Uterus (tissue), 4 donors: ENCODE data around the gene CELSR1. TPM values are rescaled to one million over a fixed set of nuclear protein-coding genes. Genes with fewer than 3 reads are reported as not detected.

Experiments
- DNase-seq, 2 donors: peaks; one replicate each; pipeline ENCODE4 v3.0.0-alpha.2; 2019 to 2020
- H3K27ac ChIP-seq, 2 donors: fragments of 200-600 bp; sonication (generic); 1 replicate in 1 of 2; 2 replicates in 1 of 2; pipeline ENCODE4 v1.5.1; 2016 to 2018
- H3K27me3 ChIP-seq, 2 donors: fragments of 200-600 bp; sonication (generic); one replicate each; pipeline ENCODE4 v1.5.1; 2018 to 2019; ENCODE audit warnings: control low read depth in 1 of 2
- H3K36me3 ChIP-seq, 2 donors: fragments of 200-600 bp; sonication (generic); one replicate each; pipeline ENCODE4 v1.5.1; 2019; ENCODE audit warnings: control low read depth in 1 of 2
- H3K4me1 ChIP-seq, 2 donors: fragments of 200-600 bp; sonication (generic); one replicate each; pipeline ENCODE4 v1.5.1; 2018 to 2019; ENCODE audit warnings: control low read depth in 1 of 2
- H3K4me3 ChIP-seq, 2 donors: fragments of 200-600 bp; sonication (generic); 1 replicate in 1 of 2; 2 replicates in 1 of 2; pipeline ENCODE4 v1.5.1; 2018 to 2019; ENCODE audit warnings: mild to moderate bottlenecking in 1 of 2
- H3K9me3 ChIP-seq, 2 donors: fragments of 200-600 bp; sonication (generic); one replicate each; pipeline ENCODE4 v1.5.1; 2019; ENCODE audit warnings: control low read depth in 1 of 2
- POLR2A ChIP-seq, 2 donors: fragments of 450-650 bp; IDR thresholded peaks; one replicate each; pipeline ENCODE4 v1.6.1; 2016; ENCODE audit warnings: antibody characterized with exemption in 2 of 2, mild to moderate bottlenecking in 1 of 2, moderate library complexity in 1 of 2
- intact Hi-C: fragments of 100-400 bp; cut with DNase I; formaldehyde crosslinking; loops from one replicate; pipeline ENCODE4 v1.15.1; 2023; ENCODE audit warnings: low total_unique reads
- total RNA-seq, 4 donors: library from RNA; depleted of rRNA in 3 of 4; stranded (reverse); fragments of >200 nt in 3 of 4; gene quantifications; one replicate each; pipeline versions ENCODE4 v1.1.0 to v1.2.4, GENCODE V29; 2014 to 2023
- TF ChIP-seq, protein P1 (sequence below), 4 experiments: fragments of 200-600 bp in 2 of 4; fragments of 450-650 bp in 2 of 4; sonication (generic) in 2 of 4; IDR thresholded peaks; one replicate each; pipeline ENCODE4 v1.5.1; 2016 to 2019; ENCODE audit warnings: antibody characterized with exemption in 4 of 4, mild to moderate bottlenecking in 2 of 4, moderate library complexity in 1 of 4
- donor health status: DM: yes; HTN: yes; CAD: no.

Gene CELSR1
- total RNA-seq, 4 donors from 2014 or later = 1.5 to 15.8 (median 8.4) TPM

DNA sequence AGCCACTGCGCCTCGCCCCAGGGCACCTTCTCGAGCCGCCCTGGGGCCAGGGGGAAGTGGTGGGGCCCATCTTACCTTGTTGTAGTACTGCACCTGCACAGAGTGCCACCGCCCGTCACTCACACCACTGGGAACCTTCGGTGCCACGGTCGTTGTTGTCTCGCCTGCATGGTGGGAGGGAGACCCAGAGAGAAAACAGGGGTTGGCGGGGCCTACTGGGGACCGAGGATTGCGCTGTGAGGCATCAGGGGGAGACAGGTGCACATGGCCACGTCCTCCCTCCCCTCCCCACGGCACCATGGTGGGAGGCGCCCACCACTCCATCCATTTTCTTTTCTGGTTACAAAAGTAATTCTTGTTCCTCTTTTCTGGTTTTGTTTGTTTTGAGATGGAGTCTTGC, 104.1 kb downstream of the CELSR1 start:
- Histone ChIP-seq H3K36me3 (no peaks in the 10 kb centered on the region), H3K4me3 (no peak overlapping the region), H3K9me3 (no peaks in the 10 kb centered on the region), H3K27ac (no peak overlapping the region), H3K27me3 (no peaks in the 10 kb centered on the region), H3K4me1 (no peaks in the 10 kb centered on the region)
- DNase-seq = no peak
- TF ChIP-seq POLR2A (IDR thresholded peaks at IDR 0.05) = no peak
- TF ChIP-seq, protein P1, sequence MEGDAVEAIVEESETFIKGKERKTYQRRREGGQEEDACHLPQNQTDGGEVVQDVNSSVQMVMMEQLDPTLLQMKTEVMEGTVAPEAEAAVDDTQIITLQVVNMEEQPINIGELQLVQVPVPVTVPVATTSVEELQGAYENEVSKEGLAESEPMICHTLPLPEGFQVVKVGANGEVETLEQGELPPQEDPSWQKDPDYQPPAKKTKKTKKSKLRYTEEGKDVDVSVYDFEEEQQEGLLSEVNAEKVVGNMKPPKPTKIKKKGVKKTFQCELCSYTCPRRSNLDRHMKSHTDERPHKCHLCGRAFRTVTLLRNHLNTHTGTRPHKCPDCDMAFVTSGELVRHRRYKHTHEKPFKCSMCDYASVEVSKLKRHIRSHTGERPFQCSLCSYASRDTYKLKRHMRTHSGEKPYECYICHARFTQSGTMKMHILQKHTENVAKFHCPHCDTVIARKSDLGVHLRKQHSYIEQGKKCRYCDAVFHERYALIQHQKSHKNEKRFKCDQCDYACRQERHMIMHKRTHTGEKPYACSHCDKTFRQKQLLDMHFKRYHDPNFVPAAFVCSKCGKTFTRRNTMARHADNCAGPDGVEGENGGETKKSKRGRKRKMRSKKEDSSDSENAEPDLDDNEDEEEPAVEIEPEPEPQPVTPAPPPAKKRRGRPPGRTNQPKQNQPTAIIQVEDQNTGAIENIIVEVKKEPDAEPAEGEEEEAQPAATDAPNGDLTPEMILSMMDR (IDR thresholded peaks at IDR 0.05) = no peak
- intact Hi-C loops = no loop called here

DNA sequence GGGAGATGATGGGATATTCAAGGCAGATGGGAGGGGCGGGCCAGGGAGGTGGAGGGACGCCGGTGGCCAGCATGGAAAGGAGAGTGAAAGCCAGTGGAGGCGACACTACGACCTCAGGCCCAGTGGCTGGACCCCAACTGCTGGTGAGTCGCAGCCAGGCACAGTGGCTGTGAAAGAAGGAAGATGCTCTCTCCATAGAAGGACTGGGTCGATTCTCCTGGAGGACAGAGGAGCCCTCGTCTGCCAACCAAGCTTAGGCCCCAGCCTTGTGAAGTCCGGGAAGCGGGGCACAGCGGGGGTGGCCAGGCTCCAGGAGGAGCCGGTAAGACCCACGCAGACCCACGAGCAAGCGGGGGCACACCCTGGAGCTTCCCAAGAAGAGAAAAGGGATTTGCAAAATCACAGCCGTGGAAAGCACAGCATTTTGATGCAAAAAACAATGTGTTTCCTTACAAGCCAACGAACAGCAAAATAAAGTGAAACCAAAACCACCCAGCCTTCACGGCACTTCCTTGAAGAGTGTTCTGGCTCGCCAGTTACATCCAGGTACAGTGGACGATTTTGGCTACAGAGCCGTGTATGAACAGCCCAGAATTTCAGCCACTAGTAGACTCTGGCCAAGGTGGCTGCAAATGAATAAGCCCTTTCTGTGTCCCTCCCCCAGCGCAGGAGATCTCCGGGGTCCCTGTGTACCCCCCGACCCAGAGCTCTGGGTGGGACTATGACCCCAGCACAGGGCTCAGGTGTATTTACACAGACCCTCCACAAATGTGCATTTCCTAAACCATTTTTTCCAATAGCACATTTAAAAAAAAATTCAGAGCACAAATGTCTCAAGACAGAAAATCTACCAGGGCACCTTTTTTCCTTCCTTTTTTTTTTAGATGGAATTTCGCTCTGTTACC, 105.0 kb downstream of the CELSR1 start:
- no peaks in the 10 kb centered on the region for H3K9me3 ChIP-seq
- intact Hi-C loops = no loop called here
- no peak for DNase-seq
- no peak overlapping the region for H3K27ac ChIP-seq
- peak overlapping the region in 1 of 2 donors; percentile 14 for H3K4me3 ChIP-seq
- TF ChIP-seq POLR2A (IDR thresholded peaks at IDR 0.05) = no peak
- TF ChIP-seq, protein P1 (IDR thresholded peaks at IDR 0.05) = no peak
- H3K4me1 ChIP-seq = no peaks in the 10 kb centered on the region
- no peaks in the 10 kb centered on the region for H3K36me3 ChIP-seq
- no peaks in the 10 kb centered on the region for H3K27me3 ChIP-seq

DNA sequence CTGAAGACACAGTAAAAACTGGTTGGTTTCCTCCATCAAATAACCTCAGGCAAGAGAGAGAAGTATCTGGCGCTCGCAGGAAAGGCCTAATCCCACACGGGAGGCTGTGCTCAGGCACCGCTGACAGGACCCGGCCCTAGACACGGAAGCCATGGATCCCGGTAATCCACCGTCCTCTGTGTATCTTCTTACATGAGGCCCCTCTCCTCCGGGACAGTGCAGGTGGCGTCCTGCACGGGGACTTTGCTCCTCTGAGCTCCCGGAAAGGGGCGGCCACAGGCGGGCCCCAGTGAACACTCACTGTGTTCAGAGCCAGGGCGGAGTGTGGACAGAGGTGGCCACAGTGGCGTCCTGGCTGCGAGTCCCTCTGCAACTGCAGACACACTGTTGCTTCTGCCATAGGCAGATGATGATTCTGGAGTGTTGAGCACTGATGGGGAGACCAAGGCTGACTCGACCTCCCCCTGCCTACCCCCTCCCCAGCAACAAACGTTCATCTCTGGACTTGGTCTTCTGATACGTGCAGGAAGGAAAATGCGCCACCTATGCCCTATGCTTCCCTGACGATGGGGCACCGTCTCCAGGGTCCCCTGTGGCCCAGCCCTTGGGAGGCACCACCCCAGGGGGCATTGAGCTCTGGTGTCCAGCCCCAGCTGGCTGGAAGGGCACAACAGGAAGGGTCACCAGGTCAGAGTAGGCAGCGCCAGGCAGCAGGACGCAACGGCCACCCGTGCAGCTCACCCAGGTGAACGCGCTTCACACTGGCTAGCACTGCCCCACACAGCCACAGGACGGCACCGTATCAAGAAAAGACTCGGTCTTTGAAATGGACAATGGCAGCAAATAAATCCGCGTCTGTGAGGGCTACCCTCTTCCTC, 106.2 kb downstream of the CELSR1 start:
- DNase-seq = no peak
- Histone ChIP-seq H3K27ac (no peak overlapping the region), H3K27me3 (no peaks in the 10 kb centered on the region), H3K9me3 (no peaks in the 10 kb centered on the region), H3K4me3 (no peak overlapping the region), H3K4me1 (no peaks in the 10 kb centered on the region), H3K36me3 (no peaks in the 10 kb centered on the region)
- TF ChIP-seq, protein P1 (IDR thresholded peaks at IDR 0.05) = no peak
- TF ChIP-seq POLR2A (IDR thresholded peaks at IDR 0.05) = no peak
- intact Hi-C loops = no loop called here

DNA sequence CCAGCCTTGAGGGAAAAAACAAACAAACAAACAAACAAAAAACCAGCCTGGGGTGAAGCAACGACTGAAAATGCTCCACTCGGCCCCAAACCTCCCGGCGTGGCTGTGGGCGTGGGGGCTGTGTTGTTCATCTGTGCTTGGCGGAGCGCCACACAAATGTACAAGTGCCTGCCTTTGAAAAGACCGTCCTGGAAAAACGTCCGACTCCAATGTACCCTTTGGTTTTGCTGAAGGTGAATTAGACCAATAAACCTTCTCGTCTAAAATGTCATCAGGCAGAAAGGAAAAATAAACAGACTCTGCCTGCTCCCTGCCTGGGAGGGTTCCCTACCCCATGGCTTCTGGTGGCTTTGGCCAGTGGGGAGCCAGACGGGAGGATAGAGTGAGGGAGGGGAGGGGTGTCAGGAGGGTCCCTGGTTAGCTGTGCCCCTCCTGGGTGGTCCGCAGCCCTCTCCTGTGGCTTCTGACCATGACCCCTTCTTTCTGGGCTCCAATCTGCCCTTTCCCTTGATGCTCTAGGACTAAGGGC, 108.0 kb downstream of the CELSR1 start:
- H3K9me3 ChIP-seq = no peaks in the 10 kb centered on the region
- TF ChIP-seq, protein P1 (IDR thresholded peaks at IDR 0.05) = no peak
- TF ChIP-seq POLR2A (IDR thresholded peaks at IDR 0.05) = no peak
- intact Hi-C loops = no loop called here
- no peak overlapping the region for H3K27ac ChIP-seq
- H3K4me1 ChIP-seq = no peaks in the 10 kb centered on the region
- H3K4me3 ChIP-seq = no peak overlapping the region
- no peaks in the 10 kb centered on the region for H3K27me3 ChIP-seq
- DNase-seq = no peak
- no peaks in the 10 kb centered on the region for H3K36me3 ChIP-seq
